ENCODE results near the gene SAMD10.

Gene SAMD10

DNA sequence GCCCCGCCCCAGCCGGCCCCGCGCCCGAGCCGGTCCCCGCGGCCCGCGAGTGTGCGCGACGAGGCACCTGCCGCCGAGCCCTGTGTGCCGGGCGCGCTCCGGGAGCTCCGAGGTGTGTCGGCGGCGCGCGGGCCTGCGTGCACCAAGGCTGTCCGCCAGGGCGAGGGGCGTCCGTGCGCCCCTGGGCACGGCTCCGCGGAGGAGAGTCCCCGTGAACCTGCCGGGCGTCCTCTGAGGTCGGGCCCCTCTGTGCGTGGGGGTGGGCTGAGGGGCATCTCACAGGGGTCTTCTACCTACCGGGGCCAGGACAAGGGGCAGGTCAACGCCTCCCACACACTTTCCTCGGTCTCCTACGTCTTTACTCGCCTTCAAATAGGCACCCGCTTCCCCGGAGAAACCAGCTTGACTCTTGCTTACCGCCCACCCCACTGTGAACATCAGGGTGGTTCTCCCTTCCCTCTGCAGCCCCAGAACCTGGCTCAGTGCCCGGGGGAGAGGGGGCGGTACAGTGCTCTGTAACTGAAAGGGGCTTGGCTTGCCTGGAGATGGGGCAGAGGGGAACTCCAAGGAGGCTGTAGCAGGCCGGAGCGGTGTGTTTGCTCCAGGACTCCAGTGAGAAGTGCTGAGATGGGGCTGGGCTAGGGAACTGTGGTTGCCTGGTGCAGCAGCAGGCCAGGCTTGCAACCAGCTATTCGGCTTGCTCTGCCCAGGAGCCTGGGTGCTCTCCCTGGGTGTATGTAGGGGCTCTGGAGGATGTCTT lies at the start of gene SAMD10 (continued):
- TF ChIP-seq, protein P1, sequence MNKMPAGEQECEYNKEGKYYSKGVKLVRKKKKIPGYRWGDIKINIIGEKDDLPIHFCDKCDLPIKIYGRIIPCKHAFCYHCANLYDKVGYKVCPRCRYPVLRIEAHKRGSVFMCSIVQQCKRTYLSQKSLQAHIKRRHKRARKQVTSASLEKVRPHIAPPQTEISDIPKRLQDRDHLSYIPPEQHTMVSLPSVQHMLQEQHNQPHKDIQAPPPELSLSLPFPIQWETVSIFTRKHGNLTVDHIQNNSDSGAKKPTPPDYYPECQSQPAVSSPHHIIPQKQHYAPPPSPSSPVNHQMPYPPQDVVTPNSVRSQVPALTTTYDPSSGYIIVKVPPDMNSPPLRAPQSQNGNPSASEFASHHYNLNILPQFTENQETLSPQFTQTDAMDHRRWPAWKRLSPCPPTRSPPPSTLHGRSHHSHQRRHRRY (tag by site-specific recombination; IDR thresholded peaks at IDR 0.05), result no peak
- TF ChIP-seq, protein P2, sequence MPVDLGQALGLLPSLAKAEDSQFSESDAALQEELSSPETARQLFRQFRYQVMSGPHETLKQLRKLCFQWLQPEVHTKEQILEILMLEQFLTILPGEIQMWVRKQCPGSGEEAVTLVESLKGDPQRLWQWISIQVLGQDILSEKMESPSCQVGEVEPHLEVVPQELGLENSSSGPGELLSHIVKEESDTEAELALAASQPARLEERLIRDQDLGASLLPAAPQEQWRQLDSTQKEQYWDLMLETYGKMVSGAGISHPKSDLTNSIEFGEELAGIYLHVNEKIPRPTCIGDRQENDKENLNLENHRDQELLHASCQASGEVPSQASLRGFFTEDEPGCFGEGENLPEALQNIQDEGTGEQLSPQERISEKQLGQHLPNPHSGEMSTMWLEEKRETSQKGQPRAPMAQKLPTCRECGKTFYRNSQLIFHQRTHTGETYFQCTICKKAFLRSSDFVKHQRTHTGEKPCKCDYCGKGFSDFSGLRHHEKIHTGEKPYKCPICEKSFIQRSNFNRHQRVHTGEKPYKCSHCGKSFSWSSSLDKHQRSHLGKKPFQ (tag by site-specific recombination; IDR thresholded peaks at IDR 0.05), result no peak
- TF ChIP-seq, protein P3, sequence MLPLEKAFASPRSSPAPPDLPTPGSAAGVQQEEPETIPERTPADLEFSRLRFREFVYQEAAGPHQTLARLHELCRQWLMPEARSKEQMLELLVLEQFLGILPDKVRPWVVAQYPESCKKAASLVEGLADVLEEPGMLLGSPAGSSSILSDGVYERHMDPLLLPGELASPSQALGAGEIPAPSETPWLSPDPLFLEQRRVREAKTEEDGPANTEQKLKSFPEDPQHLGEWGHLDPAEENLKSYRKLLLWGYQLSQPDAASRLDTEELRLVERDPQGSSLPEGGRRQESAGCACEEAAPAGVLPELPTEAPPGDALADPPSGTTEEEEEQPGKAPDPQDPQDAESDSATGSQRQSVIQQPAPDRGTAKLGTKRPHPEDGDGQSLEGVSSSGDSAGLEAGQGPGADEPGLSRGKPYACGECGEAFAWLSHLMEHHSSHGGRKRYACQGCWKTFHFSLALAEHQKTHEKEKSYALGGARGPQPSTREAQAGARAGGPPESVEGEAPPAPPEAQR (tag by site-specific recombination; IDR thresholded peaks at IDR 0.05), result no peak
- TF ChIP-seq ZNF324 (tag by site-specific recombination; IDR thresholded peaks at IDR 0.05) (no peak), OVOL3 (tag by site-specific recombination; IDR thresholded peaks at IDR 0.05) (no peak), ZNF654 (tag by site-specific recombination; IDR thresholded peaks at IDR 0.05; ENCODE audit: low read depth) (no peak), ZNF707 (tag by site-specific recombination; IDR thresholded peaks at IDR 0.05) (no peak), ZNF610 (tag by site-specific recombination; IDR thresholded peaks at IDR 0.05; ENCODE audit: borderline replicate concordance) (no peak), ZNF843 (tag by site-specific recombination; IDR thresholded peaks at IDR 0.05) (no peak), ZNF202 (tag by site-specific recombination; IDR thresholded peaks at IDR 0.05; ENCODE audit: borderline replicate concordance) (no peak), ZNF473 (tag by site-specific recombination; IDR thresholded peaks at IDR 0.05) (no peak), BCL11B (tag by site-specific recombination; IDR thresholded peaks at IDR 0.05; ENCODE audit: low read depth) (no peak), ZNF37A (tag by site-specific recombination; IDR thresholded peaks at IDR 0.05) (no peak), ZNF561 (tag by site-specific recombination; IDR thresholded peaks at IDR 0.05; ENCODE audit: borderline replicate concordance) (peak; percentile 31; the same call in 1 of the 2 replicates), ZNF404 (tag by site-specific recombination; IDR thresholded peaks at IDR 0.05) (no peak), ZNF660 (tag by site-specific recombination; IDR thresholded peaks at IDR 0.05) (no peak), RBAK (tag by site-specific recombination; IDR thresholded peaks at IDR 0.05) (no peak), ZBTB21 (tag by site-specific recombination; IDR thresholded peaks at IDR 0.05) (no peak)
- TF ChIP-seq, protein P4, sequence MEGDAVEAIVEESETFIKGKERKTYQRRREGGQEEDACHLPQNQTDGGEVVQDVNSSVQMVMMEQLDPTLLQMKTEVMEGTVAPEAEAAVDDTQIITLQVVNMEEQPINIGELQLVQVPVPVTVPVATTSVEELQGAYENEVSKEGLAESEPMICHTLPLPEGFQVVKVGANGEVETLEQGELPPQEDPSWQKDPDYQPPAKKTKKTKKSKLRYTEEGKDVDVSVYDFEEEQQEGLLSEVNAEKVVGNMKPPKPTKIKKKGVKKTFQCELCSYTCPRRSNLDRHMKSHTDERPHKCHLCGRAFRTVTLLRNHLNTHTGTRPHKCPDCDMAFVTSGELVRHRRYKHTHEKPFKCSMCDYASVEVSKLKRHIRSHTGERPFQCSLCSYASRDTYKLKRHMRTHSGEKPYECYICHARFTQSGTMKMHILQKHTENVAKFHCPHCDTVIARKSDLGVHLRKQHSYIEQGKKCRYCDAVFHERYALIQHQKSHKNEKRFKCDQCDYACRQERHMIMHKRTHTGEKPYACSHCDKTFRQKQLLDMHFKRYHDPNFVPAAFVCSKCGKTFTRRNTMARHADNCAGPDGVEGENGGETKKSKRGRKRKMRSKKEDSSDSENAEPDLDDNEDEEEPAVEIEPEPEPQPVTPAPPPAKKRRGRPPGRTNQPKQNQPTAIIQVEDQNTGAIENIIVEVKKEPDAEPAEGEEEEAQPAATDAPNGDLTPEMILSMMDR (tag by site-specific recombination; IDR thresholded peaks at IDR 0.05), result peak; percentile 58; the same call in 1 of the 2 replicates
- TF ChIP-seq, protein P5, sequence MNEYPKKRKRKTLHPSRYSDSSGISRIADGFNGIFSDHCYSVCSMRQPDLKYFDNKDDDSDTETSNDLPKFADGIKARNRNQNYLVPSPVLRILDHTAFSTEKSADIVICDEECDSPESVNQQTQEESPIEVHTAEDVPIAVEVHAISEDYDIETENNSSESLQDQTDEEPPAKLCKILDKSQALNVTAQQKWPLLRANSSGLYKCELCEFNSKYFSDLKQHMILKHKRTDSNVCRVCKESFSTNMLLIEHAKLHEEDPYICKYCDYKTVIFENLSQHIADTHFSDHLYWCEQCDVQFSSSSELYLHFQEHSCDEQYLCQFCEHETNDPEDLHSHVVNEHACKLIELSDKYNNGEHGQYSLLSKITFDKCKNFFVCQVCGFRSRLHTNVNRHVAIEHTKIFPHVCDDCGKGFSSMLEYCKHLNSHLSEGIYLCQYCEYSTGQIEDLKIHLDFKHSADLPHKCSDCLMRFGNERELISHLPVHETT (tag by site-specific recombination; IDR thresholded peaks at IDR 0.05), result no peak
- TF ChIP-seq, protein P6, sequence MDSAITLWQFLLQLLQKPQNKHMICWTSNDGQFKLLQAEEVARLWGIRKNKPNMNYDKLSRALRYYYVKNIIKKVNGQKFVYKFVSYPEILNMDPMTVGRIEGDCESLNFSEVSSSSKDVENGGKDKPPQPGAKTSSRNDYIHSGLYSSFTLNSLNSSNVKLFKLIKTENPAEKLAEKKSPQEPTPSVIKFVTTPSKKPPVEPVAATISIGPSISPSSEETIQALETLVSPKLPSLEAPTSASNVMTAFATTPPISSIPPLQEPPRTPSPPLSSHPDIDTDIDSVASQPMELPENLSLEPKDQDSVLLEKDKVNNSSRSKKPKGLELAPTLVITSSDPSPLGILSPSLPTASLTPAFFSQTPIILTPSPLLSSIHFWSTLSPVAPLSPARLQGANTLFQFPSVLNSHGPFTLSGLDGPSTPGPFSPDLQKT (IDR thresholded peaks at IDR 0.05; ENCODE audit: borderline replicate concordance, low read depth, low read length), result no peak
- TF ChIP-seq, protein P7, sequence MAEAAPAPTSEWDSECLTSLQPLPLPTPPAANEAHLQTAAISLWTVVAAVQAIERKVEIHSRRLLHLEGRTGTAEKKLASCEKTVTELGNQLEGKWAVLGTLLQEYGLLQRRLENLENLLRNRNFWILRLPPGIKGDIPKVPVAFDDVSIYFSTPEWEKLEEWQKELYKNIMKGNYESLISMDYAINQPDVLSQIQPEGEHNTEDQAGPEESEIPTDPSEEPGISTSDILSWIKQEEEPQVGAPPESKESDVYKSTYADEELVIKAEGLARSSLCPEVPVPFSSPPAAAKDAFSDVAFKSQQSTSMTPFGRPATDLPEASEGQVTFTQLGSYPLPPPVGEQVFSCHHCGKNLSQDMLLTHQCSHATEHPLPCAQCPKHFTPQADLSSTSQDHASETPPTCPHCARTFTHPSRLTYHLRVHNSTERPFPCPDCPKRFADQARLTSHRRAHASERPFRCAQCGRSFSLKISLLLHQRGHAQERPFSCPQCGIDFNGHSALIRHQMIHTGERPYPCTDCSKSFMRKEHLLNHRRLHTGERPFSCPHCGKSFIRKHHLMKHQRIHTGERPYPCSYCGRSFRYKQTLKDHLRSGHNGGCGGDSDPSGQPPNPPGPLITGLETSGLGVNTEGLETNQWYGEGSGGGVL (tag by site-specific recombination; IDR thresholded peaks at IDR 0.05), result peak; percentile 76
- TF ChIP-seq, protein P8, sequence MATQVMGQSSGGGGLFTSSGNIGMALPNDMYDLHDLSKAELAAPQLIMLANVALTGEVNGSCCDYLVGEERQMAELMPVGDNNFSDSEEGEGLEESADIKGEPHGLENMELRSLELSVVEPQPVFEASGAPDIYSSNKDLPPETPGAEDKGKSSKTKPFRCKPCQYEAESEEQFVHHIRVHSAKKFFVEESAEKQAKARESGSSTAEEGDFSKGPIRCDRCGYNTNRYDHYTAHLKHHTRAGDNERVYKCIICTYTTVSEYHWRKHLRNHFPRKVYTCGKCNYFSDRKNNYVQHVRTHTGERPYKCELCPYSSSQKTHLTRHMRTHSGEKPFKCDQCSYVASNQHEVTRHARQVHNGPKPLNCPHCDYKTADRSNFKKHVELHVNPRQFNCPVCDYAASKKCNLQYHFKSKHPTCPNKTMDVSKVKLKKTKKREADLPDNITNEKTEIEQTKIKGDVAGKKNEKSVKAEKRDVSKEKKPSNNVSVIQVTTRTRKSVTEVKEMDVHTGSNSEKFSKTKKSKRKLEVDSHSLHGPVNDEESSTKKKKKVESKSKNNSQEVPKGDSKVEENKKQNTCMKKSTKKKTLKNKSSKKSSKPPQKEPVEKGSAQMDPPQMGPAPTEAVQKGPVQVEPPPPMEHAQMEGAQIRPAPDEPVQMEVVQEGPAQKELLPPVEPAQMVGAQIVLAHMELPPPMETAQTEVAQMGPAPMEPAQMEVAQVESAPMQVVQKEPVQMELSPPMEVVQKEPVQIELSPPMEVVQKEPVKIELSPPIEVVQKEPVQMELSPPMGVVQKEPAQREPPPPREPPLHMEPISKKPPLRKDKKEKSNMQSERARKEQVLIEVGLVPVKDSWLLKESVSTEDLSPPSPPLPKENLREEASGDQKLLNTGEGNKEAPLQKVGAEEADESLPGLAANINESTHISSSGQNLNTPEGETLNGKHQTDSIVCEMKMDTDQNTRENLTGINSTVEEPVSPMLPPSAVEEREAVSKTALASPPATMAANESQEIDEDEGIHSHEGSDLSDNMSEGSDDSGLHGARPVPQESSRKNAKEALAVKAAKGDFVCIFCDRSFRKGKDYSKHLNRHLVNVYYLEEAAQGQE (tag by site-specific recombination; IDR thresholded peaks at IDR 0.05), result no peak
- TF ChIP-seq, protein P9, sequence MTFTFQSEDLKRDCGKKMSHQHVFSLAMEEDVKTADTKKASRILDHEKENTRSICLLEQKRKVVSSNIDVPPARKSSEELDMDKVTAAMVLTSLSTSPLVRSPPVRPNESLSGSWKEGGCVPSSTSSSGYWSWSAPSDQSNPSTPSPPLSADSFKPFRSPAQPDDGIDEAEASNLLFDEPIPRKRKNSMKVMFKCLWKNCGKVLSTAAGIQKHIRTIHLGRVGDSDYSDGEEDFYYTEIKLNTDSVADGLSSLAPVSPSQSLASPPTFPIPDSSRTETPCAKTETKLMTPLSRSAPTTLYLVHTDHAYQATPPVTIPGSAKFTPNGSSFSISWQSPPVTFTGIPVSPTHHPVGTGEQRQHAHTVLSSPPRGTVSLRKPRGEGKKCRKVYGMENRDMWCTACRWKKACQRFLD (tag by site-specific recombination; IDR thresholded peaks at IDR 0.05), result no peak
